Femur (tissue), 1 donor: ENCODE results near the gene BAHCC1.
A peak's percentile ranks its signal among the peaks of the same experiment; 100 is the strongest.

ENCODE experiments used
- DNase-seq: peaks from one replicate; pipeline ENCODE4 v3.0.0-alpha.2; 2017

Gene BAHCC1

DNA sequence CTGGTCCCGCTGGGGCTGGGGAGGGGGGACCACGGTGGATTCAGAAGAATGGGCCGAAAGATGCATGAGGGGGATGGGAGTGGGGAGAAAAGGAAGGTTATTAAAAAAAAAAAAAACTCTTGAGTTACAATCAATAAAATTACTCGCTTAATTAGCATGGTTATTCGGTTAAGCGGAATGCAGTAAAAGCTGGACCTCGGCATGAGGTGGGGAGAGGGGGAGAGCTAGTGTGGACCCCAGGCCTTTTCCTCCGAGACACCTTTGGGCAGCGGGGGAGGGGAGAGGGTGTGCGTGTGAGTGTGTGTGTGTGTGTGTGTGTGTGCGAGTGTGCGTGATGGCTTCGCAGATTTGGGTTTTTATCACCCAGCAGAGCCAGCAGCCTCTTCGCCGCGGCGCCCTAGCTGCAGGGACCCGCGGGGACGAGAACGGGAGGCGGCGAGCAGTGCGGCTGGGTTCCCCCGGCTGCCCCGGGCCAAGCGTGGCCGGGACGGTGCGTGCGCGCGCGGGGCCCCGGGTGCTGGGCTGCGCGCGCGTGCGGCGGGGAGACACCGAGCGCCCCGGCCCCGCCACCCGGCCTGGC is 3.7 kb downstream of the BAHCC1 start:
- DNase-seq = no peak

DNA sequence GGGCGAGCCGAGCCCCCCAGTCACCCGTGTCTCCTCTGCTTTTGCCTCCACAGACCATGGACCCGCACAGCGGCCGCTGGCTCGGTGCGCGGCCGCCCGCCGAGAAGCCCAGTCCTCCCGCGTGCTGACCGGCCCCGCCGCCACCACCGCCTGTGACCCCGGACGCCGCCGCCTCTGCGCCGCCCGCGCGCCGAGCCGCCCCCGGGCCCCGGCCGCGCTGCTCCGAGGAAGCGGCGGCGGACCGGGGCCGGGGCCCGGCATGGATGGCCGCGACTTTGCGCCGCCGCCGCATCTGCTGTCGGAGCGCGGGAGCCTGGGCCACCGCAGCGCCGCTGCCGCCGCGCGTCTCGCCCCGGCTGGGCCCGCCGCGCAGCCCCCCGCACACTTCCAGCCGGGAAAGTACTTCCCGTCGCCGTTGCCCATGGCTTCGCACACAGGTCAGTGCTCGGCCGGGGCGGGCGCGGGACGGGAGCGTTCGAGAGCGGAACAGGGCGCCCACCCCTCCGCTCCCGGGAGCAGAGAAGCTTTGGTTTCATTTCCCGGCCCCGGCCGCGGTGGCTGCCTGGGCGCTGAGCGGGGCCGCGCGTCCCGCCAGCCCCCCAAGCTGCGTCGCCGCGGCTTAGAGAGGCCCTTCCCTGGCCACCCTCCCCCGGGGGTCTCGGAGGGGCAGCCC is 4.4 kb downstream of the BAHCC1 start:
- no peak for DNase-seq

- no peak for DNase-seq
Measured at GRCh38 chr17:81400154-81400977, 5.1 kb downstream of the BAHCC1 start.

- no peak for DNase-seq
Measured at GRCh38 chr17:81400996-81401722, 5.9 kb downstream of the BAHCC1 start.

GRCh38 chr17:81401723-81402529 is 6.7 kb downstream of the BAHCC1 start:
- no peak for DNase-seq

- peak; percentile 87 for DNase-seq
Measured at GRCh38 chr17:81402530-81402941, 7.3 kb downstream of the BAHCC1 start.

- DNase-seq = no peak
Measured at GRCh38 chr17:81402981-81403467, 7.8 kb downstream of the BAHCC1 start.

GRCh38 chr17:81403671-81404534 is 8.6 kb downstream of the BAHCC1 start:
- peak; percentile 70 for DNase-seq

DNA sequence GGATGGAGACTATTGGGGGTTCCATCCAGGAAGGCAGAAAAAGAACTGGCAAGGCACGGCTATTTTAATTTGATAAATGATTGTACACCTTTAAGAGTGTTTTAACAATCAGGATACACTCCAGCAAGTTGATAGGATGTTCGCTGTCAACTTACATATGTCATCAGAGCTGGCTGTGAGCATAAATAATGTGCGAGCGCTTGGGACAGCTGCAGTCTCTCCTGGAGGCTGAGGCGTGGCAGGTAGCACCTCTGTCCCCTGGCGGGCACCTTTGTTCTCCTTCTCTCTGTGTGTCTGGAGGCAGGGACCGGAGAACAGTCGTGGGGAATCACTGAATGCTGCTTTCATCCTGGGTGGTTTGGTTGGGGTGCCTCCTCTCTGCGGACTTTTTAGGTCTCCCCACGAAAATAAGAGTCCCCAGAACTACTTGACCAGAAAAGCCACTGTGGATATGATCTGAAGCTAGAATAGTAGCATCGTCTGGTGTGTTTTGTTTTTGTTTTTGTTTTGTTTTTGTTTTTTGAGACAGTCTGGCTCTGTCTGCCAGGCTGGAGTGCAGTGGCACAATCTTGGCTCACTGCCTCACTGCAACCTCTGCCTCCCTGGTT is 9.4 kb downstream of the BAHCC1 start:
- no peak for DNase-seq

DNA sequence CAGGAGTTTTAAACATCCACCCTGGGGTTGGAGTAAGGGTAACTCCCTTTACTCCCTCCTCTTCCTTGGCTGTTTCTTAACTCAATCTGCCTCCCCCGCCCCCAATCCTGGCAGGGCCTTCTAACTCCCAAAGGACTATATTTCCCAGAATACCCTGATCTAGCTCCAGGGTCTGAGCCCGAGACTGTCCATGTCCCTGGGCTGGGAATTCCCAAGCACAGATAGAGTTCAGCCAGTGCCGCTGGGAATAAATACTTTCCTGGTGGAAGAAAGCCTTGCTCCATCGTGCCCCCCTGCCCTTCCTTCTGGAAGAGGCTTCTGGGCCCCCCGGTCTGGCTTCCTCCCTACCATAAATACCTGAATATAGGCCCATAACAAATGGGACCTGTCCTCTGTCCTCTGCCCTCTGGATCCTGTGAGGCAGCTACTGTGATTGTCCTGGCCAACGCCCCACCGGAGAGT is 10.2 kb downstream of the BAHCC1 start:
- DNase-seq = peak; percentile 71

DNA sequence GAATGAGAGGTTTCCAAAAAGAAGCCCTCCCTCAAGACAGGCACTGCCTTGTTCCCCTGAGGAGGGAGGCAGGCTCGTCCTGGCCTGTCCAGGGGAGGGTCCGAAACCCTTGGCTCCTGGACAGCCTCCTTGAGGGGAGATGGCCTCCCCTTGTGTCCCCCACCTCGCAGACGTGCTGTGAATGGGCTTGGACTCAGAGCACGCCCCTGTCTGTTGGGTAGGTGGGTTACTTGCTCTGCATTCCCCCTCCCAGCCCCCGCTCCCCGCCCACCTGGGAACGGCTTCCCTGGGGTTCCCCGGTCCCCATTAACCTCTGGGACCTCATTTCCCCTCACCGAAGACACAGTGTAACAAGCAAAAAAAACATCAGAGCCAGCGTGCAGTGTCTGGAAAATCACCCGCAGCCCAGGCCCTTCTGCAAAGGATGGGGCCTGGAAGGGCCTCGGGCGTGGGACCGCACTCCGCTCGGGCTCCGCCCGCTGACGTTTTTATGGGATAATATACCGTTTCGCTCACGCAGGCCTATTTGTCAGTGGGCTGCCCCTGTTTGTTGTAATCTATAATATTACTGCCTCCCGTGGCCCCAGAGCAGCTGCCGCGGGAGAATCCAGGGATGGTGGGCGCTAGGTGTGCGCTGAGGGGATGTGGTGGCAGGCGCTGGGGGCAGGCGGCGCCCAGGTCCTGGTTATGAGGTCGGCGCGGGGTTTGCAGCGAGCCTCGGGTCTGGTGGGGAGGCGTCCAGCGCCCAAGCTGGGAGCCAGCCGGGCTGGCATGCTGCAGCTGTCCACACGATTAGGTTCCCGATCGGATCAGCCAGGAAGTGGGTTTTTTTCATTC is 11.1 kb downstream of the BAHCC1 start:
- no peak for DNase-seq

DNA sequence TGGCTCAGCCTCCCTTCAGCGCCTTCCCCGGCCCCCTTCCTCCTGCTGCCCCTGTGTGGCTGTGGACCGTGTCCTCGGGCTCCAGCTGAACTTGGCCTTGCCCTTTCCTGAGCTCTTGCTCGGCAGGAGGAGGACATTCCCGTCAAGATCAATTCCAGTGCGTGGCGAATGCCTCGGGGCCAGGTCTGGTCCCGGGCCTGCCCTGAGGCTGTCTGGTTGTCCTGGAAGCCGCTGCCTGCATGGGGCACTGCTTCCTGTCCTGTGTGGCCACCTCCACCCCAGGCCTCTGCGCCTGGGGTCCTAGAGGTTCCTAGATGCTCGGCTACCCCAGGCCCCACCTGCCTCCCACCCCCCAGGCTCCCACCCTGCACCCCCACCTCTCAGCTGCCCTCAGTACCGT is 12.8 kb downstream of the BAHCC1 start:
- no peak for DNase-seq

DNA sequence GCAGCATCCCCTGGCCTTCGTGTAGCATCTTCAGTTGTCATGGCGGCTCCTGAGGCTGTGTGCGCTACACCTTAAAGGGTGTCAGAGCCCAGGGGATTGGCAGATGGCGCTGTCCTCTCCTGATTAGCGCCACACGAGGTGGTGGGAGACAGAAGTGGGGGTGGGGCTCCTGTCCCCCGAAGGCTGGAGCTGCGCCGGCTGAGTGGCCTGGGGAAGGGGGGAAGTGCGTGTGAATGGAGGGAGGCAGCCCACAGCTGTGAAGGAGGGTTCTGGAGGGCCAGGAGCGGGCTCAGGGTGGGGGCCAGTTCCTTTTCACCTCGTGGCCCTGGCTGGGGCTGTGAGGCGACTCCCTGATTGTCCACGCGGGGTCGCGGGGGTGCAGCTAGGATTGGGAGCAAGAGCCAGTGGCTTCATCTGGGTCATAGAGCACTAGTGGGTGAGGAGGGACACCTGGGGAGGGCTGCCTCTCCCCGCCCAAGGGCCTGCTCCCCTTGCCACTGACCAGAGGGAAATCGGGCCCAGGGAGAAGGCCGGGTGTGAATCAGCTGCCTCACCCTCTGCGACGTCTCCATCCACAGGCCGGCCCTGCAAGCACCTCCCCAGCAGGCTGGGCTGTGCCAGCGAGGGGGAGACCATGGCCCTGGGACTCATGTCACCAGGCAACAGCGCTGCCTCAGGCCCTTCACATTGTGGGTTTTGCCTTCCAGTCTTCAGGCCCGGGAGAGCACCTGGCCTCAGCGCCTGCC is 14.1 kb downstream of the BAHCC1 start:
- no peak for DNase-seq

- no peak for DNase-seq
Measured at GRCh38 chr17:81410852-81411251, 15.6 kb downstream of the BAHCC1 start.

- DNase-seq = no peak
Measured at GRCh38 chr17:81411305-81411704, 16.0 kb downstream of the BAHCC1 start.

- DNase-seq = peak; percentile 88
Measured at GRCh38 chr17:81412490-81413093, 17.3 kb downstream of the BAHCC1 start.

- DNase-seq = no peak
Measured at GRCh38 chr17:81413497-81414135, 18.4 kb downstream of the BAHCC1 start.
